Stimulated activated naive CD8-positive, alpha-beta T cell treated with anti-CD3 and anti-CD28 coated beads, Interleukin-15, amount 100 ng/mL, for 72 hours (primary cell): ENCODE results near the gene KIAA0930.

ENCODE experiments used
- ATAC-seq: fragments of 150-1000 bp; cut with Tn5 transposase; 2 replicates; pipeline ENCODE4 v1.10.0; 2021; ENCODE audit warnings: mild to moderate bottlenecking, moderate library complexity
- DNase-seq, 2 donors: peaks; one replicate each; pipeline ENCODE4 v3.0.0; 2021 to 2022
- H3K27ac Mint-ChIP-seq, 2 donors: one replicate each; pipeline ENCODE4 v1.8.0; 2022; ENCODE audit warnings: mild to moderate bottlenecking in 2 of 2, mixed read lengths in 2 of 2, moderate library complexity in 2 of 2
- H3K27me3 Mint-ChIP-seq: one replicate; pipeline ENCODE4 v1.8.0; 2022; ENCODE audit warnings: mixed read lengths
- H3K4me1 Mint-ChIP-seq: one replicate; pipeline ENCODE4 v1.8.0; 2022; ENCODE audit warnings: mild to moderate bottlenecking, mixed read lengths
- H3K4me3 Mint-ChIP-seq, 2 donors: one replicate each; pipeline ENCODE4 v1.8.0; 2022; ENCODE audit warnings: mild to moderate bottlenecking in 2 of 2, mixed read lengths in 2 of 2, moderate library complexity in 1 of 2
- H3K9me3 Mint-ChIP-seq, 2 donors: one replicate each; pipeline ENCODE4 v1.8.0; 2022; ENCODE audit warnings: mixed read lengths in 2 of 2

KIAA0930 gene

GRCh38 chr22:45217345-45217744 lies 23.3 kb downstream of the KIAA0930 start:
- ATAC-seq (no peak), DNase-seq (no peak)
- Mint-ChIP-seq H3K27me3 (no peaks in the 10 kb centered on the region), H3K4me1 (peaks cover 14% of the 10 kb centered on the region), H3K4me3 (no peak overlapping the region), H3K9me3 (no peaks in the 10 kb centered on the region), H3K27ac (no peak overlapping the region)

GRCh38 chr22:45216133-45217003 lies 24.3 kb downstream of the KIAA0930 start:
- no peak for DNase-seq
- no peaks in the 10 kb centered on the region for H3K27me3 Mint-ChIP-seq
- no peak overlapping the region for H3K27ac Mint-ChIP-seq
- peaks cover 13% of the 10 kb centered on the region for H3K4me1 Mint-ChIP-seq
- no peaks in the 10 kb centered on the region for H3K9me3 Mint-ChIP-seq
- H3K4me3 Mint-ChIP-seq: no peak overlapping the region
- no peak for ATAC-seq

- Mint-ChIP-seq H3K9me3 (no peaks in the 10 kb centered on the region), H3K4me1 (peaks cover 8% of the 10 kb centered on the region), H3K27ac (no peak overlapping the region), H3K4me3 (no peak overlapping the region), H3K27me3 (no peaks in the 10 kb centered on the region)
- ATAC-seq: no peak
- no peak for DNase-seq
These were observed 27.5 kb downstream of the KIAA0930 start for GRCh38 chr22:45212992-45213751.

- DNase-seq: no peak
These were observed 28.4 kb downstream of the KIAA0930 start for GRCh38 chr22:45212306-45212709.

GRCh38 chr22:45211848-45212247 lies 28.8 kb downstream of the KIAA0930 start:
- no peaks in the 10 kb centered on the region for H3K27me3 Mint-ChIP-seq
- DNase-seq (no peak), ATAC-seq (no peak)
- H3K4me1 Mint-ChIP-seq: peaks cover 8% of the 10 kb centered on the region
- no peak overlapping the region for H3K4me3 Mint-ChIP-seq
- H3K9me3 Mint-ChIP-seq: no peaks in the 10 kb centered on the region
- no peak overlapping the region for H3K27ac Mint-ChIP-seq

More at GRCh38 chr22:45212306-45212709, 28.4 kb downstream of the KIAA0930 start:
- ATAC-seq: no peak
- H3K9me3 Mint-ChIP-seq: no peaks in the 10 kb centered on the region
- H3K27me3 Mint-ChIP-seq: no peaks in the 10 kb centered on the region
- H3K27ac Mint-ChIP-seq: no peak overlapping the region
- no peak overlapping the region for H3K4me3 Mint-ChIP-seq
- peaks cover 8% of the 10 kb centered on the region for H3K4me1 Mint-ChIP-seq

- H3K27ac Mint-ChIP-seq: no peak overlapping the region
- no peaks in the 10 kb centered on the region for H3K9me3 Mint-ChIP-seq
- peaks cover 8% of the 10 kb centered on the region for H3K4me1 Mint-ChIP-seq
These were observed 29.3 kb downstream of the KIAA0930 start for GRCh38 chr22:45211435-45211834.

GRCh38 chr22:45210991-45211390 lies 29.7 kb downstream of the KIAA0930 start:
- H3K4me1 Mint-ChIP-seq: peaks cover 8% of the 10 kb centered on the region
- H3K4me3 Mint-ChIP-seq: no peak overlapping the region
- H3K27ac Mint-ChIP-seq: peak overlapping the region in 1 of 2 donors; percentile 63
- DNase-seq (no peak), ATAC-seq (no peak)
- H3K27me3 Mint-ChIP-seq: no peaks in the 10 kb centered on the region
- no peaks in the 10 kb centered on the region for H3K9me3 Mint-ChIP-seq

More at GRCh38 chr22:45211435-45211834, 29.3 kb downstream of the KIAA0930 start:
- ATAC-seq (no peak), DNase-seq (no peak)
- Mint-ChIP-seq H3K27me3 (no peaks in the 10 kb centered on the region), H3K4me3 (no peak overlapping the region)

GRCh38 chr22:45210577-45210976 lies 30.1 kb downstream of the KIAA0930 start:
- no peaks in the 10 kb centered on the region for H3K9me3 Mint-ChIP-seq
- no peaks in the 10 kb centered on the region for H3K27me3 Mint-ChIP-seq
- H3K4me1 Mint-ChIP-seq: peaks cover 8% of the 10 kb centered on the region
- H3K4me3 Mint-ChIP-seq: no peak overlapping the region
- ATAC-seq: no peak
- peak overlapping the region in 1 of 2 donors; percentile 9 for H3K27ac Mint-ChIP-seq
- DNase-seq: no peak

GRCh38 chr22:45210174-45210573 lies 30.5 kb downstream of the KIAA0930 start:
- Mint-ChIP-seq H3K4me1 (peaks cover 8% of the 10 kb centered on the region), H3K27me3 (no peaks in the 10 kb centered on the region), H3K9me3 (no peaks in the 10 kb centered on the region), H3K4me3 (no peak overlapping the region), H3K27ac (no peak overlapping the region)
- DNase-seq (no peak), ATAC-seq (no peak)

GRCh38 chr22:45208993-45209838 lies 31.5 kb downstream of the KIAA0930 start:
- H3K4me1 Mint-ChIP-seq: peaks cover 8% of the 10 kb centered on the region
- H3K4me3 Mint-ChIP-seq: no peak overlapping the region
- DNase-seq (peak; percentile 16 to 40), ATAC-seq (peak; percentile 46)
- no peaks in the 10 kb centered on the region for H3K27me3 Mint-ChIP-seq
- peak overlapping the region in 1 of 2 donors; percentile 91 for H3K27ac Mint-ChIP-seq
- H3K9me3 Mint-ChIP-seq: no peaks in the 10 kb centered on the region

GRCh38 chr22:45208696-45208992 lies 32.0 kb downstream of the KIAA0930 start:
- ATAC-seq: no peak
- no peak overlapping the region for H3K27ac Mint-ChIP-seq

GRCh38 chr22:45207981-45208664 lies 32.6 kb downstream of the KIAA0930 start:
- no peak overlapping the region for H3K27ac Mint-ChIP-seq
- H3K27me3 Mint-ChIP-seq: no peaks in the 10 kb centered on the region
- no peaks in the 10 kb centered on the region for H3K9me3 Mint-ChIP-seq
- H3K4me1 Mint-ChIP-seq: peaks cover 8% of the 10 kb centered on the region
- DNase-seq (no peak), ATAC-seq (no peak)
- no peak overlapping the region for H3K4me3 Mint-ChIP-seq

More at GRCh38 chr22:45208696-45208992, 32.0 kb downstream of the KIAA0930 start:
- Mint-ChIP-seq H3K4me1 (peaks cover 8% of the 10 kb centered on the region), H3K4me3 (no peak overlapping the region), H3K9me3 (no peaks in the 10 kb centered on the region), H3K27me3 (no peaks in the 10 kb centered on the region)
- DNase-seq: no peak

GRCh38 chr22:45207533-45207932 lies 33.2 kb downstream of the KIAA0930 start:
- H3K4me3 Mint-ChIP-seq: no peak overlapping the region
- H3K4me1 Mint-ChIP-seq: peaks cover 8% of the 10 kb centered on the region
- no peak overlapping the region for H3K27ac Mint-ChIP-seq
- no peak for DNase-seq
- ATAC-seq: no peak
- no peaks in the 10 kb centered on the region for H3K27me3 Mint-ChIP-seq
- no peaks in the 10 kb centered on the region for H3K9me3 Mint-ChIP-seq

- no peaks in the 10 kb centered on the region for H3K9me3 Mint-ChIP-seq
- H3K27ac Mint-ChIP-seq: no peak overlapping the region
- peaks cover 8% of the 10 kb centered on the region for H3K4me1 Mint-ChIP-seq
- H3K4me3 Mint-ChIP-seq: no peak overlapping the region
- H3K27me3 Mint-ChIP-seq: no peaks in the 10 kb centered on the region
- ATAC-seq (no peak), DNase-seq (no peak)
These were observed 34.5 kb downstream of the KIAA0930 start for GRCh38 chr22:45206233-45206632.
